Activated naive CD4-positive, alpha-beta T cell treated with anti-CD3 and anti-CD28 coated beads, Interleukin-2, amount 10 ng/mL, durations not matched to agents 7 days and 5 days (primary cell): ENCODE measurements around the gene LATS1.
"Not testable (repeated sequence)": the region's sequence is repeated elsewhere in the genome, so short reads cannot be mapped to it uniquely, and the experiment has no call there.

Experiments
- CTCF ChIA-PET: fragments of 350-600 bp; sonication (Branson Sonifier 250); formaldehyde crosslinking; loops from one replicate; lab custom pipeline; 2021; ENCODE audit warnings: antibody characterized with exemption; lab: Charles Lee
- DNase-seq: peaks from one replicate; pipeline ENCODE4 v3.0.0-alpha.2; 2020
- H3K27ac Mint-ChIP-seq: one replicate; pipeline ENCODE4 v1.8.0; 2021; ENCODE audit warnings: mild to moderate bottlenecking, moderate library complexity, mixed read lengths
- H3K27me3 Mint-ChIP-seq: one replicate; pipeline ENCODE4 v1.8.0; 2021; ENCODE audit warnings: mild to moderate bottlenecking, mixed read lengths
- H3K36me3 Mint-ChIP-seq: one replicate; pipeline ENCODE4 v1.8.0; 2021; ENCODE audit warnings: mixed read lengths
- H3K4me1 Mint-ChIP-seq: one replicate; pipeline ENCODE4 v1.8.0; 2021; ENCODE audit warnings: mixed read lengths
- H3K4me3 Mint-ChIP-seq: one replicate; pipeline ENCODE4 v1.8.0; 2021; ENCODE audit warnings: mild to moderate bottlenecking, moderate library complexity, mixed read lengths
- H3K9me3 Mint-ChIP-seq: one replicate; pipeline ENCODE4 v1.8.0; 2021; ENCODE audit warnings: mixed read lengths

The LATS1 gene

GRCh38 chr6:149717588-149718458, at the start of gene LATS1:
Gene LATS1, minus strand, starts transcription at chr6:149718101. Its CDS starts 15,975 bp downstream, at chr6:149702126.
- CTCF ChIA-PET: interaction anchor here (1.8 to 2.2 kb wide), 3 partner anchors 23 to 153 kb away, joined by 5 to 7 read pairs (median 5); partner anchors contain the start of genes GINM1 and NUP43
- Mint-ChIP-seq H3K27ac (peak within 1 kb of the TSS; percentile 99), H3K4me1 (peaks cover 41% of the 10 kb centered on the region), H3K9me3 (no peaks in the 10 kb centered on the region), H3K27me3 (peaks cover 4% of the 10 kb centered on the region), H3K36me3 (peaks cover 24% of the 10 kb centered on the region), H3K4me3 (peak within 1 kb of the TSS; percentile 91)
- peak; percentile 95 for DNase-seq

GRCh38 chr6:149766156-149766769, 48.4 kb upstream of the LATS1 start:
- no peak for DNase-seq
- Mint-ChIP-seq H3K4me1 (peaks cover 2% of the 10 kb centered on the region), H3K36me3 (peaks cover 36% of the 10 kb centered on the region), H3K4me3 (no peak overlapping the region), H3K27ac (no peak overlapping the region), H3K27me3 (no peaks in the 10 kb centered on the region), H3K9me3 (peaks cover 10% of the 10 kb centered on the region)
- CTCF ChIA-PET: no interaction called here

DNA sequence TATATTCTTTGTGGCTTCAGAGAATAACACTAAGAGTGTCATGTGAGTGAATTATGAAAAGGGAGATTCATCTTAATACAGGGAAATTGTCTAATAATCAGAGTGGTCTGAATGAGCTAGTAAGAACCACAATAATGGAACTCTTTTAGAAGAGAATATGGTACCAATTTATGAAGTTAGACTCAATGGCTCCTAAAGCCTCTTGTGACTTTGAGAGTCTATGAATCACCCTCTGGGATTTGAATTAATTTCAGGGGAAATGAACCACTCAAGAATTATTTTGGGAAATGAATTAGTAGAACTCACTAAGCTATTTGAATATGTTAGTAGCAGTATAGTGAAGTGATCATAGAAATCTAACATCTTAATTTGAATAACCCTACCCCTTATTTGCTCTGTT, 46.0 kb upstream of the LATS1 start:
- H3K4me1 Mint-ChIP-seq: peaks cover under 1% of the 10 kb centered on the region
- peaks cover 10% of the 10 kb centered on the region for H3K9me3 Mint-ChIP-seq
- no peak for DNase-seq
- H3K27me3 Mint-ChIP-seq: no peaks in the 10 kb centered on the region
- CTCF ChIA-PET: interaction anchor here (1.6 kb wide), 1 partner anchor 8 kb away, joined by 3 read pairs; no protein-coding TSS in a partner anchor
- H3K36me3 Mint-ChIP-seq: peaks cover 34% of the 10 kb centered on the region
- no peak overlapping the region for H3K4me3 Mint-ChIP-seq
- H3K27ac Mint-ChIP-seq: no peak overlapping the region

GRCh38 chr6:149761438-149761837, 43.5 kb upstream of the LATS1 start:
- Mint-ChIP-seq H3K27ac (no peak overlapping the region), H3K36me3 (peaks cover 22% of the 10 kb centered on the region), H3K4me3 (no peak overlapping the region), H3K9me3 (peaks cover 7% of the 10 kb centered on the region), H3K27me3 (no peaks in the 10 kb centered on the region), H3K4me1 (no peaks in the 10 kb centered on the region)
- CTCF ChIA-PET: no interaction called here
- no peak for DNase-seq

GRCh38 chr6:149756261-149756636, 38.3 kb upstream of the LATS1 start:
- Mint-ChIP-seq H3K4me3 (no peak overlapping the region), H3K27me3 (no peaks in the 10 kb centered on the region), H3K9me3 (no peaks in the 10 kb centered on the region), H3K36me3 (peaks cover 16% of the 10 kb centered on the region), H3K4me1 (peaks cover 21% of the 10 kb centered on the region), H3K27ac (no peak overlapping the region)
- DNase-seq: no peak
- CTCF ChIA-PET: interaction anchor here (1.6 kb wide), 1 partner anchor 18 kb away, joined by 3 read pairs; no protein-coding TSS in a partner anchor

GRCh38 chr6:149755300-149756260, 37.7 kb upstream of the LATS1 start:
- Mint-ChIP-seq H3K27ac (no peak overlapping the region), H3K4me1 (peaks cover 27% of the 10 kb centered on the region), H3K4me3 (no peak overlapping the region), H3K36me3 (peaks cover 16% of the 10 kb centered on the region), H3K9me3 (no peaks in the 10 kb centered on the region), H3K27me3 (no peaks in the 10 kb centered on the region)
- CTCF ChIA-PET: interaction anchor here (0.8 kb wide), 1 partner anchor 182 kb away, joined by 3 read pairs; no protein-coding TSS in a partner anchor
- DNase-seq: no peak

- no peak for DNase-seq
- Mint-ChIP-seq H3K9me3 (no peaks in the 10 kb centered on the region), H3K36me3 (peaks cover 10% of the 10 kb centered on the region), H3K4me3 (no peak overlapping the region), H3K27me3 (no peaks in the 10 kb centered on the region), H3K27ac (no peak overlapping the region), H3K4me1 (peaks cover 30% of the 10 kb centered on the region)
- CTCF ChIA-PET: no interaction called here
These were observed 36.6 kb upstream of the LATS1 start for GRCh38 chr6:149754548-149754947.

DNA sequence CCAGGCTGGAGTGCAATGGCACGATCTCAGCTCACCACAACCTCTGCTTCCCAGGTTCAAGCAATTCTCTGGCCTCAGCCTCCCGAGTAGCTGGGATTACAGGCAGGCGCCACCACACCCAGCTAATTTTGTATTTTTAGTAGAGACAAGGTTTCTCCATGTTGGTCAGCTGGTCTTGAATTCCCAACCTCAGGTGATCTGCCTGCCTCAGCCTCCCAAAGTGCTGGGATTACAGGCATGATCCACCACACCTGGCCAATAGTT, 35.4 kb upstream of the LATS1 start:
- CTCF ChIA-PET: interaction anchor here (1.0 kb wide), 1 partner anchor 81 kb away, joined by 3 read pairs; no protein-coding TSS in a partner anchor
- H3K4me1 Mint-ChIP-seq: peaks cover 35% of the 10 kb centered on the region
- not testable (repeated sequence) for H3K4me3 Mint-ChIP-seq, H3K27ac Mint-ChIP-seq, DNase-seq, H3K9me3 Mint-ChIP-seq, H3K27me3 Mint-ChIP-seq
- peaks cover 10% of the 10 kb centered on the region for H3K36me3 Mint-ChIP-seq

DNA sequence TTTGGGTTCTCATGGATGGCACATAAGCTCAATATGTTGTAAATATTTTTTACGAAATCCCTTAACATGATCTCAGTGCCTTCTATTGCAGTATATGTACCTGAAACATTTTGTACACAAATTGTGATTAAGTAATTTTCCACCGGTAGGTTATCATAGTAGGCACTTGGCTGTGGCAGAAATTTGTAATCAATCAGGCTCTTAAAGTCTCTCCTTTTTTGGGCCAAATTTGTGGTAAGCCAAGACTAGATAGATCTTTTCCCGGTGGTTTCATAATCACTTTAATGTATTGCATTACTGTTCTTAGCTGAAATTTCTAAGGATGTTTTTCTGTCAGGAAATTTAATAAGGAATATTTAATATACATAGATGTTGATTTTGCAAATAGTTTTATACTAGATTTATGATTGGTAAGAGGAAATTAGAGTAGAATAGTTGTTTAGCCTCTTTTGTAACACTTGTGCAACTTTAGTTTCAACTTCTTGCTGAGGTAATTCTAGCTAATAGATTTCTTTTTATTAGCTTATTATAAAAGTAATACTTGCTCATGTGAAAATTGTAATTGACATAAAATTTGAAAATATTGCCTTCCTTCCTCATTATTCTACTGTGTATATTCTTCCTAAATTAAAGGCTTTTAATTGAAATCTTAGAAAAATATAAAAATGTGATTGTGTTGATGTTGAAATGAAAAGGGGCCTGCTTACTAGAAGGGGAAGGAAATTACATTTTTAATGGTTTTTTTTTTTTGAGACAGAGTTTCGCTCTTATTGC, 34.9 kb upstream of the LATS1 start:
- H3K36me3 Mint-ChIP-seq: peaks cover 10% of the 10 kb centered on the region
- no peak overlapping the region for H3K4me3 Mint-ChIP-seq
- no peaks in the 10 kb centered on the region for H3K9me3 Mint-ChIP-seq
- CTCF ChIA-PET: interaction anchor here (1.0 kb wide), 1 partner anchor 82 kb away, joined by 3 read pairs; no protein-coding TSS in a partner anchor
- no peak for DNase-seq
- H3K27ac Mint-ChIP-seq: no peak overlapping the region
- H3K4me1 Mint-ChIP-seq: peaks cover 36% of the 10 kb centered on the region
- no peaks in the 10 kb centered on the region for H3K27me3 Mint-ChIP-seq

GRCh38 chr6:149751920-149752319, 34.0 kb upstream of the LATS1 start:
- CTCF ChIA-PET, H3K9me3 Mint-ChIP-seq, H3K4me3 Mint-ChIP-seq, H3K27ac Mint-ChIP-seq, DNase-seq, H3K27me3 Mint-ChIP-seq, H3K36me3 Mint-ChIP-seq: not testable (repeated sequence)
- peaks cover 42% of the 10 kb centered on the region for H3K4me1 Mint-ChIP-seq

DNA sequence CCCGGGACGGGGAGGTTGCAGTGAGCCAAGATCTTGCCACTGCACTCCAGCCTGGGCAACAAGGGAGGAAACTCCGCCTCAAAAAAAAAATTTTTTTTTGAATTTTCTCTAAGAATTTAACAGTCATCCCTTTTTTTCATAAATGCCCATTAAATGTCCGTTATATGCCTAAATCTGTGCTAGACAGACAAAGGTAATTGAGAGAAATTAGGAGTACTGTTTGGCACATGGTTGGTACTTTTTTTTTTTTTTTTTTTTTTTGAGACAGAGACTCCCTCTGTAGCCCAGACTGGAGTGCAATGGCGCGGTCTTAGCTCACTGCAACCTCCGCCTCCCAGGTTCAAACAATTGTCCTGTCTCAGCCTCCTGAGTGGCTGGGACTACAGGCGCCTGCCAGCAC, 33.3 kb upstream of the LATS1 start:
- no peak overlapping the region for H3K27ac Mint-ChIP-seq
- peaks cover 9% of the 10 kb centered on the region for H3K36me3 Mint-ChIP-seq
- CTCF ChIA-PET: no interaction called here
- H3K27me3 Mint-ChIP-seq: no peaks in the 10 kb centered on the region
- no peak for DNase-seq
- peak overlapping the region; percentile 90 for H3K4me3 Mint-ChIP-seq
- no peaks in the 10 kb centered on the region for H3K9me3 Mint-ChIP-seq
- peaks cover 49% of the 10 kb centered on the region for H3K4me1 Mint-ChIP-seq

DNA sequence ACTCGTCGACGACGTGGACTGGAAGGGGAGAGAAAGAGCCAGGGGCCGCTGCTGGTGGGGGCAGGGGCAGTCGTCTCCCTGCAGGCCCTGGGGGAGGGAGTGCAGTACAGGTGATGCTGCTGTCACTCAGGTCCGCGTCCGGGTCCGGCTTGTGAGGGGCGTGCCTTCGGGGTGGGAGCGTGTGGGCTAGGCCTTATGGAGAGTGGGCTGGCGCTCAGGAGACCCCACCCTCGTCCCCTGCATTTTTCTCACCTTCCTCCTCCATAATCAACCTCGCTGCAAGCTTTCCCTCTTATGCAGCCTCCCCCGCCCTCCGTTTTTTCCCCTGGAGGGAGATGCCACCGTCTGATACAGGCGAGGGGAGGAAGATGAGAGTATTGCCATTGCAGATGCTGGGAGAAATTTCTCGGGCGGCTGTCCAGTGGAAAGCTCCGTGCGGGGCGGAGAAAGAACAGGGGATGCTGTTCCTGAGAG, 32.3 kb upstream of the LATS1 start:
- H3K27me3 Mint-ChIP-seq: no peaks in the 10 kb centered on the region

DNA sequence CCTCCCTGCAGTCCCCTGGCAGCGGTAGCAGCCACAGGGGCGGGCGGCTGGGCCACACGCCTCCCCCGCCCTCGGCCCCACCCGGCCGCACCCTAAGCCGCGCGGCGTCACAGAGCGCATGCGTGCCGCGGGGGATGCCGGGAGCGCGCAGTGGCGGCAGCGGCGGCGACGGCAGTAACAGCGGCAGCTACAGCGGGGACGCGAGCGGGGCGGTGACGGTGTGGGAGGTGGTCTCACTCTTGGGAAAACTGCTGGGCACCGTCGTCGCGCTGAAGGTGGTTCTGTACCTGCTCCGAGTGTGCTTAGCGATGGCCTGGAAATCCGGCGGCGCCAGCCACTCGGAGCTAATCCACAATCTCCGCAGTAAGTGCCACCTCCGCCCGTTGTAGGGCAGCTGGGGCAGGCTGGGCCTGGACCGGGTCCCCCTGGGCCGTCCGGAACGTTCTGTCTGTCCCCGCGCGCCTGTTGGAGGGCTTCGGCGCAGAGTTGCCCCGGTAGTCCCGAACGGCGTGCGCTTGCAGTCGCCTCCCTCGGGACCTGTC, 31.8 kb upstream of the LATS1 start, which contains the start of gene PCMT1:
PCMT1 (plus strand) TSS at position 148 of the 542 bp plus-strand sequence; CDS start at position 309, 161 bp downstream.
- Mint-ChIP-seq H3K27ac (peak within 1 kb of the TSS; percentile 91), H3K27me3 (no peaks in the 10 kb centered on the region), H3K36me3 (peaks cover 6% of the 10 kb centered on the region), H3K9me3 (no peaks in the 10 kb centered on the region), H3K4me1 (peaks cover 54% of the 10 kb centered on the region), H3K4me3 (peak within 1 kb of the TSS; percentile 90)
- CTCF ChIA-PET: no interaction called here
- DNase-seq: peak; percentile 90

More for the DNA sequence above, 32.3 kb upstream of the LATS1 start:
- DNase-seq: peak; percentile 74
- Mint-ChIP-seq H3K27ac (peak overlapping the region; percentile 91), H3K36me3 (peaks cover 6% of the 10 kb centered on the region), H3K4me3 (peak overlapping the region; percentile 90), H3K9me3 (no peaks in the 10 kb centered on the region), H3K4me1 (peaks cover 51% of the 10 kb centered on the region)
- CTCF ChIA-PET: no interaction called here
